IMR-90 (cell line): ENCODE data around the gene PDLIM1. TPM values are rescaled to one million over a fixed set of nuclear protein-coding genes. Genes with fewer than 3 reads are reported as not detected.
A peak's percentile ranks its signal among the peaks of the same experiment; 100 is the strongest.

Source experiments
- ATAC-seq: fragments of 200-7000 bp; cut with Tn5 transposase; 2 replicates; pipeline ENCODE4 v1.9.1; 2020; ENCODE audit warnings: low read depth, mild to moderate bottlenecking, moderate library complexity
- BruUV-seq: library from RNA; stranded (reverse); fragments of 400-500 nt; replicated peaks from 2 replicates; lab custom pipeline; 2021; lab: Mats Ljungman, UMichigan
- CTCF ChIA-PET: fragments of 300-600 bp; formaldehyde crosslinking; extraction: SDS; loops from one replicate; lab custom pipeline; 2021; ENCODE audit warnings: antibody characterized with exemption; lab: Yijun Ruan, JAX
- POLR2A ChIA-PET: fragments of 300-600 bp; sonication (Branson Sonifier 250); formaldehyde crosslinking; loops from one replicate; lab custom pipeline; 2022; ENCODE audit warnings: antibody characterized with exemption; ENCODE audit not compliant: unreplicated experiment; lab: Charles Lee
- DNase-seq: peaks from one replicate; pipeline ENCODE4 v3.0.0; 2013
- H2AFZ ChIP-seq: replicated peaks from 2 replicates; pipeline ENCODE3; 2013; ENCODE audit warnings: low read length, mild to moderate bottlenecking; ENCODE audit not compliant: poor library complexity
- H2AK5ac ChIP-seq: 2 replicates; pipeline ENCODE4 v1.6.1; 2013; ENCODE audit warnings: low read depth, low read length, inconsistent platforms
- H2AK9ac ChIP-seq: replicated peaks from 2 replicates; pipeline ENCODE3; 2013; ENCODE audit warnings: mild to moderate bottlenecking, low read depth, low read length, moderate library complexity; ENCODE audit not compliant: poor library complexity
- H2BK120ac ChIP-seq: 2 replicates; pipeline ENCODE4 v1.6.1; 2013; ENCODE audit warnings: low read depth, low read length, inconsistent platforms
- H2BK15ac ChIP-seq: 3 replicates; pipeline ENCODE4 v1.6.1; 2013; ENCODE audit warnings: low read depth, low read length, inconsistent platforms
- H2BK20ac ChIP-seq: 2 replicates; pipeline ENCODE4 v1.6.1; 2013; ENCODE audit warnings: low read depth, mild to moderate bottlenecking, inconsistent platforms, low read length, moderate library complexity
- H2BK5ac ChIP-seq: 2 replicates; pipeline ENCODE4 v1.6.1; 2013; ENCODE audit warnings: mild to moderate bottlenecking, low read depth, low read length, inconsistent platforms; ENCODE audit not compliant: poor library complexity, severe bottlenecking
- H3K14ac ChIP-seq: replicated peaks from 2 replicates; pipeline ENCODE4 v1.6.1; 2013; ENCODE audit warnings: low read depth, low read length, inconsistent platforms
- H3K18ac ChIP-seq: 2 replicates; pipeline ENCODE4 v1.6.1; 2013; ENCODE audit warnings: low read depth, low read length, control low read depth
- H3K23ac ChIP-seq: 2 replicates; pipeline ENCODE4 v1.6.1; 2013; ENCODE audit warnings: low read depth, low read length, inconsistent platforms
- H3K27ac ChIP-seq: 2 replicates; pipeline ENCODE4 v1.5.1; 2013; ENCODE audit warnings: mild to moderate bottlenecking, control low read depth, low read length; ENCODE audit not compliant: insufficient read depth
- H3K27me3 ChIP-seq: 2 replicates; pipeline ENCODE4 v1.6.1; 2013; ENCODE audit warnings: low read length; ENCODE audit not compliant: control insufficient read depth, insufficient read depth
- H3K36me3 ChIP-seq: 2 replicates; pipeline ENCODE4 v1.6.1; 2013; ENCODE audit warnings: low read length, mixed read lengths; ENCODE audit not compliant: control insufficient read depth, insufficient read depth
- H3K4ac ChIP-seq: 2 replicates; pipeline ENCODE4 v1.6.1; 2013; ENCODE audit warnings: low read depth, low read length, inconsistent platforms
- H3K4me1 ChIP-seq: 2 replicates; pipeline ENCODE4 v1.6.1; 2013; ENCODE audit warnings: low read length, mixed read lengths; ENCODE audit not compliant: control insufficient read depth, insufficient read depth
- H3K4me2 ChIP-seq: 2 replicates; pipeline ENCODE4 v1.6.1; 2013; ENCODE audit warnings: low read depth, mild to moderate bottlenecking, control low read depth, low read length, moderate library complexity
- H3K4me3 ChIP-seq: 2 replicates; pipeline ENCODE4 v1.5.1; 2013; ENCODE audit warnings: low read depth, mild to moderate bottlenecking, control low read depth, low read length, moderate library complexity; ENCODE audit not compliant: insufficient read depth
- H3K56ac ChIP-seq: 2 replicates; pipeline ENCODE4 v1.6.1; 2013; ENCODE audit warnings: low read length, inconsistent platforms; ENCODE audit not compliant: insufficient read depth; ENCODE audit errors: extremely low read depth
- H3K79me1 ChIP-seq, 2 experiments: 2 replicates each; pipeline ENCODE4 v1.6.1; 2013; ENCODE audit warnings: low read length in 2 of 2, inconsistent platforms in 1 of 2, low read depth in 1 of 2
- H3K9ac ChIP-seq: 2 replicates; pipeline ENCODE4 v1.6.1; 2013; ENCODE audit warnings: low read depth, low read length, control low read depth
- H3K9me1 ChIP-seq: 2 replicates; pipeline ENCODE4 v1.6.1; 2013; ENCODE audit warnings: low read length, inconsistent platforms; ENCODE audit not compliant: insufficient read depth
- H3K9me3 ChIP-seq: 2 replicates; pipeline ENCODE4 v1.6.1; 2013; ENCODE audit warnings: low read length; ENCODE audit not compliant: control insufficient read depth, insufficient read depth
- H4K20me1 ChIP-seq: 2 replicates; pipeline ENCODE4 v1.6.1; 2013; ENCODE audit warnings: low read length, inconsistent platforms; ENCODE audit not compliant: insufficient read depth
- H4K5ac ChIP-seq: 2 replicates; pipeline ENCODE4 v1.6.1; 2013; ENCODE audit warnings: mild to moderate bottlenecking, low read depth, low read length, control low read depth
- H4K8ac ChIP-seq, 2 experiments: 2 replicates each; pipeline ENCODE4 v1.6.1; 2013; ENCODE audit warnings: low read depth in 2 of 2, low read length in 2 of 2, control low read depth in 1 of 2, inconsistent platforms in 1 of 2
- H4K91ac ChIP-seq: 2 replicates; pipeline ENCODE4 v1.6.1; 2013; ENCODE audit warnings: low read depth, low read length, inconsistent platforms; ENCODE audit not compliant: insufficient read depth
- MXI1 ChIP-seq: IDR thresholded peaks from 2 replicates; pipeline ENCODE4 v1.6.1; 2012; ENCODE audit warnings: low read depth, mild to moderate bottlenecking, low read length, moderate library complexity, borderline replicate concordance
- RCOR1 ChIP-seq: IDR thresholded peaks from 2 replicates; pipeline ENCODE4 v1.6.1; 2012; ENCODE audit warnings: mild to moderate bottlenecking, low read length, improper control_type of control experiment; ENCODE audit not compliant: insufficient replicate concordance
- WGBS, 2 experiments: methylation state at CpG; one replicate each; pipeline versions ENCODE4 v1.1.5 to v1.1.7; 2013; ENCODE audit warnings: missing lambda C conversion rate in 2 of 2; ENCODE audit not compliant: insufficient read length in 1 of 2; ENCODE audit errors: extremely low coverage in 2 of 2; 5-methylcytosine and 5-hydroxymethylcytosine counted together
- dilution Hi-C: fragments of 300-500 bp; cut with HindIII; formaldehyde crosslinking; loops from one replicate; pipeline ENCODE4 v1.14.3; 2018; ENCODE audit warnings: low sequenced_read_pairs; ENCODE audit not compliant: unreplicated experiment
- in situ Hi-C: fragments of 300-500 bp; cut with MboI; formaldehyde crosslinking; loops from 3 replicates; pipeline ENCODE4 v1.14.3; 2019; ENCODE audit warnings: low sequenced_read_pairs, inconsistent platforms, mixed read lengths
- intact Hi-C: fragments of 100-400 bp; cut with micrococcal nuclease; formaldehyde crosslinking; loops from 2 replicates; pipeline ENCODE4 v1.10.0; 2022
- polyA plus RNA-seq, 3 experiments: library from polyadenylated mRNA; depleted of rRNA; stranded (reverse); fragments of >200 nt; gene quantifications; 2 replicates each; pipeline ENCODE4 v1.2.3, GENCODE V29; 2012; ENCODE audit warnings: low replicate concordance in 1 of 3
- total RNA-seq: library from RNA; depleted of rRNA; stranded (reverse); fragments of >200 nt; gene quantifications from 2 replicates; pipeline ENCODE4 v1.2.3, GENCODE V29; 2012

The PDLIM1 gene
- total and polyA plus RNA-seq, 2 of the 4 experiments (the other 2 are of a cell fraction), result 30.1 to 187 TPM

- peaks cover 46% of the 10 kb centered on the region for H3K4me1 ChIP-seq
- no peak overlapping the region for H3K9ac ChIP-seq
- peak overlapping the region; percentile 3 to 65; a peak in 2 of 4 replicates for H4K8ac ChIP-seq
- H3K79me1 ChIP-seq, result peaks cover 0 to 6% of the 10 kb centered on the region in 2 experiments; a peak in 2 of 4 replicates
- H3K4me3 ChIP-seq, result no peak overlapping the region
- peak; percentile 52 for DNase-seq
- peak overlapping the region; percentile 32; the same call in 1 of the 2 replicates for H3K27ac ChIP-seq
- in situ Hi-C loops (no loop called here), dilution Hi-C loops (no loop called here), intact Hi-C loops (no loop called here)
- H3K4me2 ChIP-seq, result no peak overlapping the region
- peak overlapping the region; percentile 76 for H3K4ac ChIP-seq
- no peak overlapping the region for H2AFZ ChIP-seq
- no peaks in the 10 kb centered on the region for H3K9me3 ChIP-seq
- H3K18ac ChIP-seq, result peak overlapping the region; percentile 92
- H4K5ac ChIP-seq, result peak overlapping the region; percentile 84; the same call in 1 of the 2 replicates
- no peak overlapping the region for H2AK9ac ChIP-seq
- H2BK20ac ChIP-seq, result peak overlapping the region; percentile 92
- H3K14ac ChIP-seq, result peak overlapping the region; percentile 59; the same call in 1 of the 2 replicates
- no peak overlapping the region for H3K23ac ChIP-seq
- ChIA-PET CTCF (no interaction called here), POLR2A (interaction anchor here (0.5 kb wide), 1 partner anchor 58 kb away, joined by 4 read pairs; no protein-coding TSS in a partner anchor)
- peaks cover 34% of the 10 kb centered on the region for H3K9me1 ChIP-seq
- H4K91ac ChIP-seq, result peak overlapping the region; percentile 77
- H2BK120ac ChIP-seq, result peak overlapping the region; percentile 88
- H3K27me3 ChIP-seq, result no peaks in the 10 kb centered on the region
- no TSS peak for BruUV-seq
- TF ChIP-seq MXI1 (no peak), RCOR1 (peak; percentile 32)
- peak overlapping the region; percentile 27; the same call in 1 of the 2 replicates for H3K56ac ChIP-seq
- peak overlapping the region; percentile 85 for H2AK5ac ChIP-seq
- H2BK15ac ChIP-seq, result peak overlapping the region; percentile 69
- ATAC-seq, result no peak
- 100% methylated on average over 1 of the region's 1 CpG; no CpG with 5 or more reads in 1 of the 2 experiments for WGBS, 2 experiments
- H3K36me3 ChIP-seq, result no peaks in the 10 kb centered on the region
- H2BK5ac ChIP-seq, result peak overlapping the region; percentile 64
- no peaks in the 10 kb centered on the region for H4K20me1 ChIP-seq
Measured at GRCh38 chr10:95330966-95331453, 40.2 kb upstream of the PDLIM1 start.
